ENCODE data around the gene VPS13A. TPM values are rescaled to one million over a fixed set of nuclear protein-coding genes. Genes with fewer than 3 reads are reported as not detected.

The VPS13A gene
- total RNA-seq, 1 experiment from 2014 or later: 52.8 TPM

- POLR2A ChIA-PET: no interaction called here
Observed at GRCh38 chr9:77293949-77294348, 116.6 kb downstream of the VPS13A start.

More at GRCh38 chr9:77293949-77294348, 116.6 kb downstream of the VPS13A start:
- Histone ChIP-seq H3K27me3 (ENCODE audit: insufficient read depth, low read length) (no peaks in the 10 kb centered on the region), H4K20me1 (ENCODE audit: insufficient read depth) (no peaks in the 10 kb centered on the region), H3K4me1 (ENCODE audit: control insufficient read depth in 1 of 2, insufficient read depth in 2 of 2, low read length in 2 of 2) (no peaks in the 10 kb centered on the region; a peak in 1 of 4 replicates), H3K36me3 (ENCODE audit: control insufficient read depth in 1 of 2, insufficient read depth in 2 of 2, low read length in 2 of 2) (0 out of 4 replicates have a peak, but pooled peaks cover 0 to 4% of the 10 kb centered on the region in 2 experiments), H3K79me2 (ENCODE audit: insufficient read depth, low read length) (peaks cover 9% of the 10 kb centered on the region; the same call in 1 of the 2 replicates), H3K27ac (ENCODE audit: low read depth, low read length) (no peak overlapping the region), H3K4me3 (replicated peaks in 1 of 2; ENCODE audit: low read depth in 1 of 2, low read length in 2 of 2) (no peak overlapping the region), H3K9me2 (ENCODE audit: insufficient read depth) (no peaks in the 10 kb centered on the region), H3K9ac (ENCODE audit: low read length) (no peak overlapping the region), H3K4me2 (ENCODE audit: low read length) (no peak overlapping the region), H3K9me3 (ENCODE audit: control insufficient read depth in 1 of 2, insufficient read depth in 1 of 2, low read depth in 1 of 2, low read length in 2 of 2) (no peaks in the 10 kb centered on the region), H2AFZ (ENCODE audit: low read depth, low read length, poor library complexity, severe bottlenecking) (no peak overlapping the region)
- ChIA-PET RAD21 (ENCODE audit: low non-redundant PET in 1 of 2, low total read pairs in 2 of 2, uncharacterized antibody in 2 of 2, unreplicated experiment in 2 of 2) (no interaction called here), CTCF (no interaction called here)
- intact Hi-C loops (cut with micrococcal nuclease): no loop called here
- BruUV-seq (replicated peaks): no TSS peak
- DNase-seq (ENCODE audit: low read depth, low spot score) (no peak), ATAC-seq (no peak)
- no peak for TF ChIP-seq REST (IDR thresholded peaks at IDR 0.05; ENCODE audit: low read depth)
- TF ChIP-seq ATF3 (IDR thresholded peaks at IDR 0.05): no peak
- no peak for TF ChIP-seq CBX3 (IDR thresholded peaks at IDR 0.05; ENCODE audit: low read depth)
- no peak for TF ChIP-seq ELF1 (IDR thresholded peaks at IDR 0.05; ENCODE audit: borderline replicate concordance, low read depth)
- TF ChIP-seq POLR2AphosphoS5 (IDR thresholded peaks at IDR 0.05; ENCODE audit: low read depth, low read length): no peak
- TF ChIP-seq SIN3A (IDR thresholded peaks at IDR 0.05; ENCODE audit: low read depth): no peak
- TF ChIP-seq CEBPB (IDR thresholded peaks at IDR 0.05; ENCODE audit: low read depth): no peak
- TF ChIP-seq TCF7L2 (IDR thresholded peaks at IDR 0.05; ENCODE audit: borderline replicate concordance, extremely low read depth, insufficient read depth, insufficient read length): no peak
- no peak for TF ChIP-seq EZH2 (IDR thresholded peaks at IDR 0.05)
- TF ChIP-seq SRF (IDR thresholded peaks at IDR 0.05; ENCODE audit: low read depth): no peak
- no peak for TF ChIP-seq RAD21 (IDR thresholded peaks at IDR 0.05; ENCODE audit: low read depth)
- no peak for TF ChIP-seq EZH2phosphoT487 (IDR thresholded peaks at IDR 0.05; ENCODE audit: borderline replicate concordance)
- TF ChIP-seq SP1 (IDR thresholded peaks at IDR 0.05; ENCODE audit: low read depth): no peak
- no peak for TF ChIP-seq ZNF274 (IDR thresholded peaks at IDR 0.05; ENCODE audit: low read depth, low read length)
- TF ChIP-seq EGR1 (IDR thresholded peaks at IDR 0.05; ENCODE audit: low read depth): no peak
- no peak for TF ChIP-seq CTCF (IDR thresholded peaks at IDR 0.05 in 2 of 3, conservative IDR thresholded peaks at IDR 0.05 in 1 of 3; ENCODE audit: borderline replicate concordance in 1 of 3, insufficient read depth in 1 of 3, low read depth in 2 of 3, low read length in 2 of 3)

All from HCT116 (cell line).